ENCODE measurements around the gene TAOK1. TPM values are rescaled to one million over a fixed set of nuclear protein-coding genes. Genes with fewer than 3 reads are reported as not detected.

Gene TAOK1
- total and polyA plus RNA-seq, 2 of the 13 experiments (the other 11 are each of a cell fraction or from before 2014, with no cell fraction given) = 14.1 to 23.0 TPM

GRCh38 chr17:29592850-29593551 is 202.8 kb downstream of the TAOK1 start, which contains the start of gene ANKRD13B:
TSS of gene ANKRD13B (plus strand) at chr17:29593132. CDS start at chr17:29593622, 490 bp downstream.
- intact Hi-C loops (cut with micrococcal nuclease; ENCODE audit: unreplicated experiment) = loop anchor here (10.0 kb wide), 1 partner anchor 218 kb away; no protein-coding TSS in a partner anchor
- no TSS peak for BruUV-seq (replicated peaks)
- Histone ChIP-seq H2AFZ (ENCODE audit: low read length) (peak within 1 kb of the TSS; percentile 8), H3K4me1 (ENCODE audit: insufficient read depth, low read length) (peaks cover 60% of the 10 kb centered on the region), H4K20me1 (ENCODE audit: insufficient read depth, low read length) (peaks cover 6% of the 10 kb centered on the region; the same call in 1 of the 2 replicates), H3K27me3 (ENCODE audit: control insufficient read depth in 1 of 2, insufficient read depth in 2 of 2, low read length in 2 of 2) (peaks cover 3 to 30% of the 10 kb centered on the region in 2 experiments; a peak in 3 of 5 replicates), H3K4me3 (replicated peaks in 1 of 3; ENCODE audit: insufficient read depth in 1 of 3, low read depth in 2 of 3, low read length in 3 of 3) (peak within 1 kb of the TSS; percentile 59 to 89 (median 59)), H3K9ac (ENCODE audit: insufficient read depth, low read depth, low read length) (no peak within 1 kb of the TSS; the same call in 1 of the 2 replicates), H3K4me2 (ENCODE audit: low read depth, low read length) (peak within 1 kb of the TSS; percentile 89), H3K36me3 (replicated peaks in 1 of 2; ENCODE audit: control insufficient read depth in 1 of 2, insufficient read depth in 2 of 2, low read length in 2 of 2) (no peaks in the 10 kb centered on the region), H3K79me2 (ENCODE audit: insufficient read depth, low read length) (peaks cover 9% of the 10 kb centered on the region), H3K27ac (ENCODE audit: extremely low read length, insufficient read depth, low read length) (no peak within 1 kb of the TSS), H3K9me3 (ENCODE audit: low read length) (no peaks in the 10 kb centered on the region)
- no peak for FAIRE-seq
- no peak for ATAC-seq
- in situ Hi-C loops (cut with HindIII; ENCODE audit: extremely low pct_ligation_motif_present, low pct_unique_long_range_greater_than_20kb) = no loop called here
- CTCF ChIA-PET (ENCODE audit: low intra/inter-chr PET ratio, low total read pairs) = interaction anchor here (1.5 to 3.1 kb wide), 2 partner anchors 13 to 223 kb away, joined by 5 to 39 read pairs; no protein-coding TSS in a partner anchor
- whole genome bisulfite sequencing (ENCODE audit: low lambda C conversion rate) = 0% methylated on average over 16 of the region's 96 CpGs
- DNase-seq (ENCODE audit: low spot score) = no peak
- POLR2A ChIA-PET = interaction anchor here (1.5 to 3.0 kb wide), 4 partner anchors 18 to 299 kb away, joined by 7 to 23 read pairs (median 12); partner anchors contain the start of genes NUFIP2 and TAOK1
- no peak for TF ChIP-seq ZNF251 (CRISPR knock-in tag; IDR thresholded peaks at IDR 0.05)
- no peak for TF ChIP-seq ZNF18 (CRISPR knock-in tag; IDR thresholded peaks at IDR 0.05; ENCODE audit: insufficient replicate concordance)
- TF ChIP-seq TFE3 (CRISPR knock-in tag; IDR thresholded peaks at IDR 0.05) = no peak
- 0 out of 2 replicates have a peak, but pooled peaks have one; percentile 5 for TF ChIP-seq NFAT5 (CRISPR knock-in tag; IDR thresholded peaks at IDR 0.05)
- no peak for TF ChIP-seq BCLAF1 (IDR thresholded peaks at IDR 0.05)
- TF ChIP-seq CAMTA2 (CRISPR knock-in tag; IDR thresholded peaks at IDR 0.05; ENCODE audit: borderline replicate concordance) = no peak
- no peak for TF ChIP-seq U2AF2 (IDR thresholded peaks at IDR 0.05; ENCODE audit: low read depth, low read length)
- no peak for TF ChIP-seq MAZ (IDR thresholded peaks at IDR 0.05; ENCODE audit: borderline replicate concordance, low read depth, low read length)
- no peak for TF ChIP-seq MAZ (CRISPR knock-in tag; IDR thresholded peaks at IDR 0.05; ENCODE audit: low read depth)

Measured in HepG2 (cell line).